Breast epithelium (tissue), 3 donors: ENCODE data around the gene PCDHGA4.
"Not testable (repeated sequence)": the region's sequence is repeated elsewhere in the genome, so short reads cannot be mapped to it uniquely, and the experiment has no call there.

ENCODE experiments used
- CTCF ChIP-seq, 3 donors: fragments of 450-650 bp; IDR thresholded peaks; one replicate each; pipeline ENCODE4 v1.5.1; 2016 to 2017; ENCODE audit warnings: antibody characterized with exemption in 3 of 3, mild to moderate bottlenecking in 3 of 3, moderate library complexity in 3 of 3
- POLR2A ChIP-seq: fragments of 450-650 bp; IDR thresholded peaks from one replicate; pipeline ENCODE4 v1.6.1; 2016; ENCODE audit warnings: antibody characterized with exemption, mild to moderate bottlenecking, moderate library complexity
- POLR2AphosphoS5 ChIP-seq, 3 donors: sonication (generic); formaldehyde crosslinking; IDR thresholded peaks; one replicate each; pipeline ENCODE4 v1.6.1; 2017; ENCODE audit warnings: antibody characterized with exemption in 3 of 3

GRCh38 chr5:141375444-141376155, 20.8 kb downstream of the PCDHGA4 start:
- not testable (repeated sequence) for TF ChIP-seq CTCF (IDR thresholded peaks at IDR 0.05); POLR2AphosphoS5 (IDR thresholded peaks at IDR 0.05); POLR2A
